RWPE1 (cell line): ENCODE measurements around the gene GCLC.

Experiments used
- CTCF ChIA-PET: fragments of 350-600 bp; sonication (Branson Sonifier 250); formaldehyde crosslinking; extraction: SDS; loops from one replicate; lab custom pipeline; 2021; lab: Yijun Ruan, JAX
- POLR2A ChIA-PET: fragments of 400-600 bp; formaldehyde crosslinking; extraction: SDS; loops from one replicate; lab custom pipeline; 2020; ENCODE audit warnings: antibody characterized with exemption; ENCODE audit not compliant: low non-redundant PET; lab: Yijun Ruan, JAX
- DNase-seq: peaks from one replicate; pipeline ENCODE4 v3.0.0; 2012; ENCODE audit warnings: low spot score
- H3K27ac ChIP-seq: fragments of 450-650 bp; 2 replicates; pipeline ENCODE4 v1.5.1; 2017
- TF ChIP-seq, protein P1 (sequence below): fragments of 450-650 bp; conservative IDR thresholded peaks from 2 replicates; pipeline ENCODE4 v1.5.1; 2017; ENCODE audit warnings: low read depth, mild to moderate bottlenecking

Gene GCLC

DNA sequence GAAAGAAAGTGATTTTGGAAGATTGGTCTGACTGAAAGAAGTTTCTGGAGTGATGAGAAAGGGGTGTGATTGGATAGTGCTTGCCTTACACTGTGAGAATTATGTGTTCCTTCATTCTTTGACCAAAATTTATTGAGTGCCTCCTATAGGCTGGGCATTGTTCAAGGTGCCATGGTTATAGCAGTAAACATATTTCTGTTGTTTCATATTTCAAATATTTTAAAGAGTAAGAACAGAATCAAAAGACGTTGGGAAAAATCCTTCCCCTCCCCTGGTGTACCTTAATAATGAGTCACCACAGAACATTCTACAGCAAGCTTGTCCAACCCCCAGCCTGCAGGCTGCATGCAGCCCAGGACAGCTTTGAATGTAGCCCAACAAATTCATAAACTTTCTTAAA is 78.6 kb downstream of the GCLC start:
- CTCF ChIA-PET: interaction anchor here (0.6 kb wide), 1 partner anchor 295 kb away, joined by 3 read pairs; no protein-coding TSS in a partner anchor
- H3K27ac ChIP-seq: peak overlapping the region; percentile 36; the same call in 1 of the 2 replicates
- TF ChIP-seq, protein P1, sequence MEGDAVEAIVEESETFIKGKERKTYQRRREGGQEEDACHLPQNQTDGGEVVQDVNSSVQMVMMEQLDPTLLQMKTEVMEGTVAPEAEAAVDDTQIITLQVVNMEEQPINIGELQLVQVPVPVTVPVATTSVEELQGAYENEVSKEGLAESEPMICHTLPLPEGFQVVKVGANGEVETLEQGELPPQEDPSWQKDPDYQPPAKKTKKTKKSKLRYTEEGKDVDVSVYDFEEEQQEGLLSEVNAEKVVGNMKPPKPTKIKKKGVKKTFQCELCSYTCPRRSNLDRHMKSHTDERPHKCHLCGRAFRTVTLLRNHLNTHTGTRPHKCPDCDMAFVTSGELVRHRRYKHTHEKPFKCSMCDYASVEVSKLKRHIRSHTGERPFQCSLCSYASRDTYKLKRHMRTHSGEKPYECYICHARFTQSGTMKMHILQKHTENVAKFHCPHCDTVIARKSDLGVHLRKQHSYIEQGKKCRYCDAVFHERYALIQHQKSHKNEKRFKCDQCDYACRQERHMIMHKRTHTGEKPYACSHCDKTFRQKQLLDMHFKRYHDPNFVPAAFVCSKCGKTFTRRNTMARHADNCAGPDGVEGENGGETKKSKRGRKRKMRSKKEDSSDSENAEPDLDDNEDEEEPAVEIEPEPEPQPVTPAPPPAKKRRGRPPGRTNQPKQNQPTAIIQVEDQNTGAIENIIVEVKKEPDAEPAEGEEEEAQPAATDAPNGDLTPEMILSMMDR: no peak
- peak; percentile 64 for DNase-seq
- POLR2A ChIA-PET: no interaction called here

DNA sequence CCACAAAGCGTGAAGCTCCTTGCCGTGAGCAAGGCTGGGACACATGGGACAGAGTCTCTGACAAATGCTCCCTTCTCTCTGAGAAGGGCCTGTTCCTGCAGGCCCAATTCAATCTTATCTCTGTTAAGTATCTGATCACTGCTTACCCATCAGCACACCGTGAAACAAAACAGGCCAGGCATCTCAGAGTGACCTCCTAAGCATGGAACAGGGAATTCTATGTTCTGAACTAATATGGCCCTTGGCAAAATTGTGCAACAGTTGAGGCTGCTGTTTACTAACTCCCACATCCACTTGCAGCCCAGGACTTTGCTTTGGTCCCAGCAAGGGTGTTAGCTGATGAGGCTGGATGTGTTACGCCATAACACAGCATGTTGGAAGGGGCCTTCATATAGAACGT is 79.2 kb downstream of the GCLC start:
- ChIA-PET POLR2A (no interaction called here), CTCF (no interaction called here)
- TF ChIP-seq, protein P1: no peak
- peak overlapping the region; percentile 36 for H3K27ac ChIP-seq
- DNase-seq: peak; percentile 30

DNA sequence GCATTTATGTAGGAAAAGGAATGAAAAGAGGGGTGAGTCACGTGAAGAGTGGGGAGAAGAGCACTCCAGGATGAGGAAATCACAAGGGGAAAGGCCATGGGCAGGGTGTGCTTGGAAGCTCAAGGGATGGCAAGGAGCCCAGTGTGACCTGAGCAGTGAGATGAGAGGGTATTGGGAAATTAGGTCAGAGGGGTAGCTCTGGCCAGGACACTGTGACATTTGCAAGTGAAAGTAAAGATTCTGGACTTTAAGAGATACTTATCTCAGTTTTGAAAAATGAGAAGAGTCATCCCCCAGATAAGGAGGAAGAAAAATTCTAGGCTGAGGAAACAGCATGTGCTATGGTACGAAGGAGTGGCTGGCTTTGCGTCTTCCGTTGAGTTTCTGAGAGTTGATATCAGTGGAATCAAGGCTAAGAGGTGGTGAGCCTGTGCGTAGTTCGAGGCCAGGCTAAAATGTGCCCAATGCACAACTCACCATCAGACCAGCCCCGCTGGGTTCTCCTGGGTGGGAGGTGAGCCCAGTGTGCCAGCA is 79.9 kb downstream of the GCLC start:
- CTCF ChIA-PET: interaction anchor here (0.5 kb wide), 1 partner anchor 371 kb away, joined by 3 read pairs; no protein-coding TSS in a partner anchor

DNA sequence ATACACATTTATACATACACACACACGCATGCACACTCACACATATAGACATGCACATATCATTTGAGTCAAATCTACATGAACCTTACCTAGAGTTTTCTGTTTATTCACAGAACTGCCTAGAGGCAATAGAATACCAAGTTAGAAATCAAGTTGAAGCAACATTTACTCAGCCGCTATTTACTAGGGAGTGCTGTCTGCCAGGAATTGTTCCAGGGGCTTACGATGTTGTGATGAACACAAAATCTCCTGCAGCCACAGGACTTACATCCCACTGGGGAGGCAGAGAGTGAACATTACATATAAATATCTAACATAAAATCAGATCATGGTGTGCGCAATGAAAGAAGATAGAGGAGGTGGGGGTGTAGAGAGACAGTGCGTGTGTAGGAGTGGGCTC is 80.4 kb downstream of the GCLC start:
- no peak for DNase-seq
- TF ChIP-seq, protein P1: no peak
- POLR2A ChIA-PET: no interaction called here
- CTCF ChIA-PET: no interaction called here
- no peak overlapping the region for H3K27ac ChIP-seq

More for the DNA sequence above, 79.9 kb downstream of the GCLC start:
- H3K27ac ChIP-seq: peak overlapping the region; percentile 36
- DNase-seq: peak; percentile 37
- TF ChIP-seq, protein P1: no peak
- POLR2A ChIA-PET: no interaction called here

DNA sequence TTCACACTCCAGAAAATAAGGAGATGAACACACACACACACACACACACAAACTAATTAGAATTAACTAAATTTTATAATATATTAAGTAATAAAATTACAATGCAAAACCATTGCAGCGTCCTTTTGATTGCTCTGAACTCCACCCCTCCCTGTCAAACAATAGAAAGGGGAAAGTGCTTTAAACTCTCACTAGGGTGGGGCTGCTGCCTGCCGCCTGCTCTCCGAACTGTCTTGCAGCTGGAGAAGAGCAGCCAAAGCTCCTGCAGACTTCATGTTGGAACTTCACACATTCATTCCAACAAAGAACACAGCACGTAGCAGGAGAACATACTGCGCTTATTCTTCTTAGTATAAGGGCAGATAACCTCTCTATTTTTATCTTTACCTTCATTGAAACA is 83.2 kb downstream of the GCLC start:
- DNase-seq: no peak
- H3K27ac ChIP-seq: no peak overlapping the region
- TF ChIP-seq, protein P1: no peak
- ChIA-PET POLR2A (no interaction called here), CTCF (no interaction called here)

DNA sequence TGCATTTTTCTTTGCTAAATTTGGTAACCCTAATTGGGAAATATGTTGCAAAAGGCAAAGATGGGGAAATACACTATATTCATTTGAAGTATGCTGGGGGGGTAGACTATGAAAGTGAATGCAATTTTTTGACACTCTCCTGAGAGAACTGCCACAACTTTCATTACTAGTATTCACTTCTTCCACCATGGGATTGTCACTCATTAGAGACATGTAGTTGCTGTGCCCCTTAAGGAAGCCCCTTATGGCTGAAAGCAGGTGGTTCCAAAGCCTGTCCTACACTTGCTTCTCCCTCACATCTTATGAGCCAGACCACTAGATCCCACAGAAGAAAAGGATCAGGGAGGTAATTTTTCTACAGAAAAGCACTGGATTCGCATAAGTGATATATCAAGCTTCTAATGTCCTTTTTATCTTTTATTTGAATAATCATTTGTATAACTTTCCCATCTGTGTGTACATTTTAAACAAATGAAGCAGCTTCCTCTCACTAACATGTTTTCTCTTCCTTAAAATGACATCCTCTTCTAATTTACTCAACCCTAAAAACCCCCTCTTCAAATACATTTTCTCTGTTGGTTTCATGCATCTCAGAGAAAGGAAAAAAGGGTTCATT is 83.8 kb downstream of the GCLC start:
- H3K27ac ChIP-seq: no peak overlapping the region
- DNase-seq: no peak
- POLR2A ChIA-PET: no interaction called here

More for the DNA sequence above, 83.8 kb downstream of the GCLC start:
- TF ChIP-seq, protein P1: no peak
- CTCF ChIA-PET: interaction anchor here (0.6 kb wide), 1 partner anchor 290 kb away, joined by 4 read pairs; no protein-coding TSS in a partner anchor
